Parathyroid adenoma (tissue), 2 donors: ENCODE results near the gene DBN1.

Experiments
- H2AFZ ChIP-seq: fragments of 300-600 bp; sonication (generic); one replicate; pipeline ENCODE4 v1.7.0; 2017; ENCODE audit warnings: antibody characterized with exemption, mild to moderate bottlenecking
- H3K27ac ChIP-seq: fragments of 300-600 bp; sonication (generic); one replicate; pipeline ENCODE4 v1.7.0; 2017
- H3K27me3 ChIP-seq: fragments of 300-600 bp; sonication (generic); one replicate; pipeline ENCODE4 v1.7.0; 2017; ENCODE audit warnings: low read length; ENCODE audit not compliant: control insufficient read depth, insufficient read depth
- H3K36me3 ChIP-seq: fragments of 300-600 bp; sonication (generic); one replicate; pipeline ENCODE4 v1.7.0; 2017; ENCODE audit warnings: low read length; ENCODE audit not compliant: control insufficient read depth, insufficient read depth
- H3K4me1 ChIP-seq: fragments of 300-600 bp; sonication (generic); one replicate; pipeline ENCODE4 v1.7.0; 2017; ENCODE audit warnings: control low read depth
- H3K4me2 ChIP-seq: fragments of 300-600 bp; sonication (generic); one replicate; pipeline ENCODE4 v1.7.0; 2017; ENCODE audit warnings: low read length
- H3K4me3 ChIP-seq: fragments of 300-600 bp; sonication (generic); one replicate; pipeline ENCODE4 v1.7.0; 2017; ENCODE audit warnings: low read depth, low read length
- H3K79me2 ChIP-seq: fragments of 300-600 bp; sonication (generic); one replicate; pipeline ENCODE4 v1.7.0; 2017; ENCODE audit warnings: control low read depth
- H3K9ac ChIP-seq: fragments of 300-600 bp; sonication (generic); one replicate; pipeline ENCODE4 v1.7.0; 2017; ENCODE audit warnings: mild to moderate bottlenecking
- H3K9me3 ChIP-seq: fragments of 300-600 bp; sonication (generic); one replicate; pipeline ENCODE4 v1.7.0; 2017; ENCODE audit warnings: low read length; ENCODE audit not compliant: control insufficient read depth
- TF ChIP-seq, protein P1 (sequence below): fragments of 300-600 bp; sonication (generic); IDR thresholded peaks from one replicate; pipeline ENCODE4 v1.7.0; 2017; ENCODE audit warnings: antibody characterized with exemption, mild to moderate bottlenecking
- donor health status: primary hyperparathyroidism.

DBN1 gene

DNA sequence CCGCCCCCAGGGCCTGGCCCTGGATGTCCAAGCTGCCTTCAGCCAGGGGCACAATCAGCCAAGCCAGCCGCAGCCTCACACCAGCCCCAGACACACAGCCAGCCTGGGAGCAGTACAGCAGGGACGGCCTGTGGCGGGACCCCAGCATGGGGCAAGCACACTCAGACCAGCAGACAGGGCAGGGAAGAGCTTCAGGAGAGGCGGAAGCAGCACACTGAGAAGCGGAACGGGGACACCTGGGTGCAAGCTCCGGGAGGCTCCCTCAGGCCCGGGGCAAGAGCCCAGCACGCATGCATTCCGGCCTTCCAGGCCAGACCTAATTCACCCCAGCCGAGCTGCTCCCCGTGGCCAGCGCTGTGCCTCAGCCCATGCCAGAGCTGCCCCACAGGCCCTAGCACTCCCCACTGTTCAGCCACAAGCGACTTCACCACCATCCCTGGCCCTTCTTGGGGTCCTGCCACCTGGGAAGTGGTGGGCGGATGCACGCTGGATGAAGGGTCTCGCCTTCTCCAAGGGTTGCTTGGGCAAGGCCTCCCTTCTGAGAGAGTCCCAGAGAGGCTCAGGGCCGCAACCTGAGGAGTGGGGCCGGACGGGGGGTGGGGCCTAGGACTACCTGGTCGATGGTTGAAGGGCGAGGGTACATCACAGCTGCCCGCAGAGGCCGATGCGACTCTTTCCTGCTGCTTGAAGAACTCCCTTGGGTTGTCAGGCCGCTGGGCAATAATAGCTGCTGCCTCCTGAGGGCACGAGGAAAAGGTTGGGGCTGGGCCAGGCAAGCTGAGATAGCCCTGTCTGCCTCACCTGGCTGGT, 13.4 kb downstream of the DBN1 start:
- no peaks in the 10 kb centered on the region for H3K36me3 ChIP-seq
- H3K4me1 ChIP-seq: no peaks in the 10 kb centered on the region
- no peaks in the 10 kb centered on the region for H3K27me3 ChIP-seq
- no peak overlapping the region for H3K4me3 ChIP-seq
- H3K4me2 ChIP-seq: no peak overlapping the region
- no peak overlapping the region for H3K27ac ChIP-seq
- H3K9me3 ChIP-seq: no peaks in the 10 kb centered on the region
- no peak overlapping the region for H3K9ac ChIP-seq
- H3K79me2 ChIP-seq: no peaks in the 10 kb centered on the region
- H2AFZ ChIP-seq: no peak overlapping the region
- TF ChIP-seq, protein P1, sequence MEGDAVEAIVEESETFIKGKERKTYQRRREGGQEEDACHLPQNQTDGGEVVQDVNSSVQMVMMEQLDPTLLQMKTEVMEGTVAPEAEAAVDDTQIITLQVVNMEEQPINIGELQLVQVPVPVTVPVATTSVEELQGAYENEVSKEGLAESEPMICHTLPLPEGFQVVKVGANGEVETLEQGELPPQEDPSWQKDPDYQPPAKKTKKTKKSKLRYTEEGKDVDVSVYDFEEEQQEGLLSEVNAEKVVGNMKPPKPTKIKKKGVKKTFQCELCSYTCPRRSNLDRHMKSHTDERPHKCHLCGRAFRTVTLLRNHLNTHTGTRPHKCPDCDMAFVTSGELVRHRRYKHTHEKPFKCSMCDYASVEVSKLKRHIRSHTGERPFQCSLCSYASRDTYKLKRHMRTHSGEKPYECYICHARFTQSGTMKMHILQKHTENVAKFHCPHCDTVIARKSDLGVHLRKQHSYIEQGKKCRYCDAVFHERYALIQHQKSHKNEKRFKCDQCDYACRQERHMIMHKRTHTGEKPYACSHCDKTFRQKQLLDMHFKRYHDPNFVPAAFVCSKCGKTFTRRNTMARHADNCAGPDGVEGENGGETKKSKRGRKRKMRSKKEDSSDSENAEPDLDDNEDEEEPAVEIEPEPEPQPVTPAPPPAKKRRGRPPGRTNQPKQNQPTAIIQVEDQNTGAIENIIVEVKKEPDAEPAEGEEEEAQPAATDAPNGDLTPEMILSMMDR: no peak

GRCh38 chr5:177459357-177459756, 14.1 kb downstream of the DBN1 start:
- Histone ChIP-seq H3K4me2 (no peak overlapping the region), H3K79me2 (no peaks in the 10 kb centered on the region), H3K4me1 (no peaks in the 10 kb centered on the region), H3K36me3 (no peaks in the 10 kb centered on the region), H2AFZ (no peak overlapping the region), H3K4me3 (no peak overlapping the region), H3K27me3 (no peaks in the 10 kb centered on the region), H3K27ac (no peak overlapping the region), H3K9me3 (no peaks in the 10 kb centered on the region), H3K9ac (no peak overlapping the region)
- TF ChIP-seq, protein P1: no peak

DNA sequence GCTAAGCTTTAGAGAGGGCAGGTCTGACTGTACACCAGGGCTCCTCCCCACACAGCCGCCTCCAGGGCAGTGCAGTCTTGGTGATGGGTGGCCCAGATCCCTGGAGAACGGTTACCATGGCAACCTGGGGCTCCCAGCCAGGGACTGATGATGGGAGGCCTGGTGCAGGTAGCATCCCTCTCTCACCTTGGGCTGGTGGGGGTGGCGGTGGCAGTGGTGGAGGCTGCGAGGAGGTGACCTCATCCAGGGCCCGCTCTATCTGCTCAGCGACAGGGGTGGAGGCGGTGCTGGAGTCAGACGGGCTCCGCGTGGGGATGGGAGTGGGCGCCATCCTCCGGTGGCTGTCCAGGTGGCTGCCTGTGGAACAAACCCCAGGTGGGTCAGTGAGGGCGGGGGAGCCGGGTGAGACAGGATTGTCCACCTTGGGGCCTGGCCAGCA, 14.5 kb downstream of the DBN1 start:
- no peaks in the 10 kb centered on the region for H3K79me2 ChIP-seq
- H3K9me3 ChIP-seq: no peaks in the 10 kb centered on the region
- H3K9ac ChIP-seq: no peak overlapping the region
- no peak overlapping the region for H3K4me3 ChIP-seq
- H3K4me1 ChIP-seq: peaks cover 3% of the 10 kb centered on the region
- peaks cover 2% of the 10 kb centered on the region for H3K27me3 ChIP-seq
- no peak overlapping the region for H3K4me2 ChIP-seq
- H2AFZ ChIP-seq: no peak overlapping the region
- no peak overlapping the region for H3K27ac ChIP-seq
- TF ChIP-seq, protein P1: no peak
- no peaks in the 10 kb centered on the region for H3K36me3 ChIP-seq

- H2AFZ ChIP-seq: no peak overlapping the region
- no peak overlapping the region for H3K9ac ChIP-seq
- no peaks in the 10 kb centered on the region for H3K79me2 ChIP-seq
- TF ChIP-seq, protein P1: no peak
- peaks cover 4% of the 10 kb centered on the region for H3K27me3 ChIP-seq
- no peak overlapping the region for H3K4me2 ChIP-seq
- H3K27ac ChIP-seq: peak overlapping the region; percentile 15
- no peak overlapping the region for H3K4me3 ChIP-seq
- peaks cover 8% of the 10 kb centered on the region for H3K4me1 ChIP-seq
- H3K9me3 ChIP-seq: no peaks in the 10 kb centered on the region
- no peaks in the 10 kb centered on the region for H3K36me3 ChIP-seq
Measured at GRCh38 chr5:177457852-177458681, 15.4 kb downstream of the DBN1 start.
